ENCODE data around the gene PURA.

The PURA gene

GRCh38 chr5:140110646-140110957 lies 3.3 kb upstream of the PURA start:
- DNase-seq = no peak

GRCh38 chr5:140111011-140111858 lies 2.7 kb upstream of the PURA start:
- no peak for DNase-seq

GRCh38 chr5:140111859-140112551 lies 1.9 kb upstream of the PURA start:
- DNase-seq = no peak

- no peak for DNase-seq
Measured at GRCh38 chr5:140112685-140113179, 1.2 kb upstream of the PURA start.

- DNase-seq = peak; percentile 35
Measured at GRCh38 chr5:140113180-140113698, 670 bp upstream of the PURA start.

- peak; percentile 35 for DNase-seq
Measured at GRCh38 chr5:140114341-140115185, 654 bp downstream of the PURA start.

- no peak for DNase-seq
Measured at GRCh38 chr5:140115186-140115500, 1.2 kb downstream of the PURA start.

- DNase-seq = no peak
Measured at GRCh38 chr5:140116716-140117115, 2.8 kb downstream of the PURA start.

- no peak for DNase-seq
Measured at GRCh38 chr5:140117523-140117922, 3.6 kb downstream of the PURA start.

- DNase-seq = no peak
Measured at GRCh38 chr5:140118302-140118936, 4.5 kb downstream of the PURA start.

- no peak for DNase-seq
Measured at GRCh38 chr5:140125637-140126036, 11.7 kb downstream of the PURA start, which contains the start of gene IGIP. Gene IGIP, plus strand, starts transcription at chr5:140125937. Its CDS starts 2,540 bp downstream, at chr5:140128477.

GRCh38 chr5:140126315-140127012 lies 12.6 kb downstream of the PURA start:
- DNase-seq = no peak

GRCh38 chr5:140128376-140128775 lies 14.5 kb downstream of the PURA start:
- no peak for DNase-seq

- no peak for DNase-seq
Measured at GRCh38 chr5:140130949-140131733, 17.2 kb downstream of the PURA start.

- no peak for DNase-seq
Measured at GRCh38 chr5:140131967-140132409, 18.1 kb downstream of the PURA start.

- no peak for DNase-seq
Measured at GRCh38 chr5:140133514-140134167, 19.7 kb downstream of the PURA start.

GRCh38 chr5:140134277-140134935 lies 20.5 kb downstream of the PURA start:
- no peak for DNase-seq

GRCh38 chr5:140135127-140135526 lies 21.2 kb downstream of the PURA start:
- no peak for DNase-seq

GRCh38 chr5:140136624-140137023 lies 22.7 kb downstream of the PURA start:
- DNase-seq = no peak

- no peak for DNase-seq
Measured at GRCh38 chr5:140140435-140140834, 26.5 kb downstream of the PURA start.

Measured in activated gamma-delta T cell (primary cell).